Thyroid gland (tissue), 4 donors: ENCODE data around the gene RGS8.

Source experiments
- CTCF ChIP-seq, 6 experiments: fragments of 200-600 bp in 3 of 6; fragments of 450-650 bp in 3 of 6; sonication (generic) in 3 of 6; IDR thresholded peaks; one replicate each; pipeline ENCODE4 v1.5.1; 2016 to 2019; ENCODE audit warnings: antibody characterized with exemption in 6 of 6, mild to moderate bottlenecking in 2 of 6, inconsistent platforms in 1 of 6, moderate library complexity in 1 of 6
- POLR2A ChIP-seq, 2 donors: fragments of 450-650 bp; IDR thresholded peaks; one replicate each; pipeline ENCODE4 v1.6.1; 2017; ENCODE audit warnings: antibody characterized with exemption in 2 of 2, mild to moderate bottlenecking in 2 of 2, moderate library complexity in 1 of 2

- no peak for TF ChIP-seq POLR2A (IDR thresholded peaks at IDR 0.05)
- no peak for TF ChIP-seq CTCF (IDR thresholded peaks at IDR 0.05)
Measured at GRCh38 chr1:182658055-182658454, 26.3 kb downstream of the RGS8 start.
